Measurements from ENCODE around the gene JPH4. TPM values are rescaled to one million over a fixed set of nuclear protein-coding genes. Genes with fewer than 3 reads are reported as not detected.

JPH4 gene
- total RNA-seq, 6 experiments from 2014 or later = not detected

DNA sequence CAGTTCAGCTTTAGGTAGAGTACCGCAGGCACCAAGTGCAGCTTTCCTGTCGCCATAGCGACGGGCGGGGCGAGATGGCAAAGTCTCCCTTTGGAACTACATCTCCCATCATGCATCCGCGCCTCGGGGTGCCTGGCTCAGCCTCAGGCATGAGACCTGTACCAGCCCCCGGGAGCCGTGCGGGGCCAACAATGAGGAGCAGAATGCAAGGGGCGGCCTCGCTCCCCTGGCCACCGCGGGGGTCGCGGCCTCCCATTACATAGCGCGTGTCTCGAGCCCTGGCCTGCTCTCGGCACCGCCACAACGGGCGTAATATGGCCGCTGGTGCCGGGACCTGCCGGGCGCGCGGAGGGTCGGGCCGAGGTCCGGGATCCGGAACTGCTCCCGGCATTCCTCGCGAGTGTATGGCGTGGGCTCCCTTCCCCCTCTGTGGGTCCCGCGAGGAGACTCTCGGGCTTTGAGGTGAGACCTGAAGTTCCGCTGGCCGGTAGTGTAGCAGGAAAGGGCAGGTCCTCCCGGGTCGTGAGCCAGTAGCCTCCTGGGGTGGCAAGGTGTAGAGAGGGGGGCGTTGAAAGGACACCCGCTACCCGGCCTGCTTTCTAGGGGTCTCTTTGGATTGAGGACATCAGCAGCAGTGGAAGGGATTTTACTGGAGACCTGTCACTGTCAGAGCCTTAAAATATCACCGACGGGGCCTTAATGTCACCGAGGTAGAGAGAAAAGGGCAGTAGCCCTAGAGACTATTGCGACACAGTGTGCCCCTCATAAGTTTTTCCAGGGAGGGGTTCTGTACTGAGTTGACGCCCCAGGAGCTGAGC lies 22.5 kb downstream of the JPH4 start, which contains the start of gene THTPA:
Gene THTPA, plus strand, starts transcription at position 390 of the 818 bp plus-strand sequence. CDS start 487 bp downstream, outside the sequence.
- peaks cover 30% of the 10 kb centered on the region for H3K4me1 Mint-ChIP-seq (ENCODE audit: low read depth)
- no peaks in the 10 kb centered on the region for H3K9me3 Mint-ChIP-seq
- H3K36me3 Mint-ChIP-seq (ENCODE audit: low read depth) = peaks cover 4% of the 10 kb centered on the region; the same call in 1 of the 2 replicates
- H3K27me3 Mint-ChIP-seq (ENCODE audit: insufficient read depth) = peaks cover 2% of the 10 kb centered on the region; the same call in 1 of the 2 replicates
- H3K4me3 Mint-ChIP-seq = peak within 1 kb of the TSS; percentile 99
- TF ChIP-seq, protein P1, sequence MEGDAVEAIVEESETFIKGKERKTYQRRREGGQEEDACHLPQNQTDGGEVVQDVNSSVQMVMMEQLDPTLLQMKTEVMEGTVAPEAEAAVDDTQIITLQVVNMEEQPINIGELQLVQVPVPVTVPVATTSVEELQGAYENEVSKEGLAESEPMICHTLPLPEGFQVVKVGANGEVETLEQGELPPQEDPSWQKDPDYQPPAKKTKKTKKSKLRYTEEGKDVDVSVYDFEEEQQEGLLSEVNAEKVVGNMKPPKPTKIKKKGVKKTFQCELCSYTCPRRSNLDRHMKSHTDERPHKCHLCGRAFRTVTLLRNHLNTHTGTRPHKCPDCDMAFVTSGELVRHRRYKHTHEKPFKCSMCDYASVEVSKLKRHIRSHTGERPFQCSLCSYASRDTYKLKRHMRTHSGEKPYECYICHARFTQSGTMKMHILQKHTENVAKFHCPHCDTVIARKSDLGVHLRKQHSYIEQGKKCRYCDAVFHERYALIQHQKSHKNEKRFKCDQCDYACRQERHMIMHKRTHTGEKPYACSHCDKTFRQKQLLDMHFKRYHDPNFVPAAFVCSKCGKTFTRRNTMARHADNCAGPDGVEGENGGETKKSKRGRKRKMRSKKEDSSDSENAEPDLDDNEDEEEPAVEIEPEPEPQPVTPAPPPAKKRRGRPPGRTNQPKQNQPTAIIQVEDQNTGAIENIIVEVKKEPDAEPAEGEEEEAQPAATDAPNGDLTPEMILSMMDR (IDR thresholded peaks at IDR 0.05) = no peak
- peak; percentile 86 for DNase-seq
- peak within 1 kb of the TSS; percentile 95 for H3K27ac Mint-ChIP-seq

DNA sequence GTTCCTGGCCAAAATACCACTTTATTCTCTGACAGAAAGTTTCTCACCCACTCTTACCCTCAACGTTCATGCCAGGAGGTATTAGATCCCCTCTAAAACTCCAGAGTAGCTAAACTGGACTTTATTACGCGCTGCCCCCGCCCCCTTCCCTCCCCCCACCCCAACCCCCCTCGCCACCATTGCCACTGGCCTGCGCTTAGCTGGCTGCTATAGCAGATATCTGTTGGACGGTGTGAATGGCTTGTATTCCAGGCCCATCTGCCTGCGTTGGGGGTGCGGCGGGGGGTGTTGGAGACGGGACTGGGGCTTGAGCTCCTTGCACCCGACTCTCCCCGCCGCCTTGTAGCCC lies 23.1 kb downstream of the JPH4 start:
- no peak for DNase-seq
- H3K36me3 Mint-ChIP-seq (ENCODE audit: low read depth) = peaks cover 4% of the 10 kb centered on the region; the same call in 1 of the 2 replicates
- peaks cover 2% of the 10 kb centered on the region; the same call in 1 of the 2 replicates for H3K27me3 Mint-ChIP-seq (ENCODE audit: insufficient read depth)
- peaks cover 30% of the 10 kb centered on the region for H3K4me1 Mint-ChIP-seq (ENCODE audit: low read depth)
- H3K9me3 Mint-ChIP-seq = no peaks in the 10 kb centered on the region
- TF ChIP-seq, protein P1 (IDR thresholded peaks at IDR 0.05) = no peak
- peak overlapping the region; percentile 95 for H3K27ac Mint-ChIP-seq
- peak overlapping the region; percentile 99 for H3K4me3 Mint-ChIP-seq

- Mint-ChIP-seq H3K36me3 (ENCODE audit: low read depth) (no peaks in the 10 kb centered on the region), H3K27me3 (ENCODE audit: insufficient read depth) (peaks cover 2% of the 10 kb centered on the region; the same call in 1 of the 2 replicates), H3K27ac (no peak within 1 kb of the TSS; the same call in 1 of the 2 replicates), H3K9me3 (no peaks in the 10 kb centered on the region), H3K4me1 (ENCODE audit: low read depth) (peaks cover 10% of the 10 kb centered on the region), H3K4me3 (no peak within 1 kb of the TSS)
- TF ChIP-seq, protein P1 (IDR thresholded peaks at IDR 0.05) = no peak
- DNase-seq = peak; percentile 26
Measured at GRCh38 chr14:23551266-23552028, 27.1 kb downstream of the JPH4 start, which contains the start of gene ZFHX2. Gene ZFHX2, minus strand, starts transcription at chr14:23551765. Its CDS starts 16,440 bp downstream, at chr14:23535325.

DNA sequence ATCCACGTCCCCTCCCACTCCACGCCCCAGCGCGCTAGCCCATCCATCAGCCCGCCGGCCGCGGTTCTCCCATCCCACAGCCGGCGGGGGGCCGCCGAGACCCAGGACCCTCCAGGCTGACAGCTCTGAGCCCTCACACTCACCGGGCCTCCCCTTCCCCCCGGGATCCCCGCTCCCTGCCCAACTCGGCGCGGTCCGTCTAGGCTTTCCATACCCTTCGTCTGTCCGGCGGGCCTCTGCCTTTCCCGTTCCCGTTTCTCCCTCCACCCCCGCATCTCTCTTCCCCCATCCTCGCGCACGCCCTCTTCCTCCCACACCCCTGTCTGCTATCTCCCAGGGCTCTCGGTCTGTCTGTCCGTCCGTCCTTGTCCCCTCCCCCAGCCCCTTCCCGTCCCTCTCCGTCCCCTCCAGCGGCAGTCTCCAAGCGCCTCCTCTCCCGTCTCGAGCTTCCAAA lies 27.8 kb downstream of the JPH4 start:
- DNase-seq = no peak
- Mint-ChIP-seq H3K4me3 (no peak overlapping the region), H3K4me1 (ENCODE audit: low read depth) (peaks cover 6% of the 10 kb centered on the region), H3K9me3 (no peaks in the 10 kb centered on the region), H3K27ac (no peak overlapping the region; the same call in 1 of the 2 replicates), H3K36me3 (ENCODE audit: low read depth) (no peaks in the 10 kb centered on the region), H3K27me3 (ENCODE audit: insufficient read depth) (peaks cover 1% of the 10 kb centered on the region; the same call in 1 of the 2 replicates)
- TF ChIP-seq, protein P1 (IDR thresholded peaks at IDR 0.05) = no peak

- TF ChIP-seq, protein P1 (IDR thresholded peaks at IDR 0.05) = no peak
- Mint-ChIP-seq H3K27ac (no peak overlapping the region), H3K9me3 (no peaks in the 10 kb centered on the region), H3K36me3 (ENCODE audit: low read depth) (no peaks in the 10 kb centered on the region), H3K4me1 (ENCODE audit: low read depth) (peaks cover 6% of the 10 kb centered on the region), H3K27me3 (ENCODE audit: insufficient read depth) (no peaks in the 10 kb centered on the region), H3K4me3 (no peak overlapping the region)
- DNase-seq = no peak
Measured at GRCh38 chr14:23550131-23550811, 28.3 kb downstream of the JPH4 start.

Data from HFFc6 (cell line).